ENCODE measurements around the gene PELI3.

The PELI3 gene

GRCh38 chr11:66498506-66498905 is 31.8 kb downstream of the PELI3 start:
- Histone ChIP-seq H3F3A (ENCODE audit: low read depth) (no peaks in the 10 kb centered on the region), H2AFZ (ENCODE audit: low read length) (no peak overlapping the region), H3K36me3 (ENCODE audit: insufficient read depth, low read length) (peaks cover 4% of the 10 kb centered on the region; the same call in 1 of the 2 replicates), H3K27me3 (ENCODE audit: insufficient read depth, low read length, poor library complexity, severe bottlenecking) (no peaks in the 10 kb centered on the region), H3K9me3 (ENCODE audit: insufficient read depth, low read depth, low read length) (no peaks in the 10 kb centered on the region), H3K4me1 (ENCODE audit: insufficient read depth, low read length, poor library complexity, severe bottlenecking) (no peaks in the 10 kb centered on the region), H3K9me2 (replicated peaks; ENCODE audit: low read depth, low read length) (no peaks in the 10 kb centered on the region), H3K9ac (ENCODE audit: low read depth, low read length, poor library complexity, severe bottlenecking) (no peak overlapping the region), H3K4me3 (ENCODE audit: low read length, poor library complexity, severe bottlenecking) (no peak overlapping the region), H3K79me2 (ENCODE audit: insufficient read depth, low read length) (no peaks in the 10 kb centered on the region), H3K4me2 (ENCODE audit: low read depth, low read length, poor library complexity, severe bottlenecking) (no peak overlapping the region), H4K20me1 (ENCODE audit: insufficient read depth, low read length, poor library complexity, severe bottlenecking) (no peaks in the 10 kb centered on the region)
- no peak for TF ChIP-seq CTCF (conservative IDR thresholded peaks at IDR 0.05; ENCODE audit: low read length)
- no peak for TF ChIP-seq EZH2phosphoT487 (IDR thresholded peaks at IDR 0.05; ENCODE audit: borderline replicate concordance)

GRCh38 chr11:66505276-66505816 is 38.6 kb downstream of the PELI3 start:
- Histone ChIP-seq H3K4me1 (ENCODE audit: insufficient read depth, low read length, poor library complexity, severe bottlenecking) (no peaks in the 10 kb centered on the region), H3K79me2 (ENCODE audit: insufficient read depth, low read length) (no peaks in the 10 kb centered on the region), H2AFZ (ENCODE audit: low read length) (no peak overlapping the region), H3K9ac (ENCODE audit: low read depth, low read length, poor library complexity, severe bottlenecking) (no peak overlapping the region), H3K27me3 (ENCODE audit: insufficient read depth, low read length, poor library complexity, severe bottlenecking) (no peaks in the 10 kb centered on the region), H3K36me3 (ENCODE audit: insufficient read depth, low read length) (peaks cover 9% of the 10 kb centered on the region; the same call in 1 of the 2 replicates), H3F3A (ENCODE audit: low read depth) (no peaks in the 10 kb centered on the region), H4K20me1 (ENCODE audit: insufficient read depth, low read length, poor library complexity, severe bottlenecking) (no peaks in the 10 kb centered on the region), H3K4me2 (ENCODE audit: low read depth, low read length, poor library complexity, severe bottlenecking) (no peak overlapping the region), H3K9me2 (replicated peaks; ENCODE audit: low read depth, low read length) (no peaks in the 10 kb centered on the region), H3K4me3 (ENCODE audit: low read length, poor library complexity, severe bottlenecking) (no peak overlapping the region), H3K9me3 (ENCODE audit: insufficient read depth, low read depth, low read length) (no peaks in the 10 kb centered on the region)
- no peak for TF ChIP-seq EZH2phosphoT487 (IDR thresholded peaks at IDR 0.05; ENCODE audit: borderline replicate concordance)
- TF ChIP-seq CTCF (conservative IDR thresholded peaks at IDR 0.05; ENCODE audit: low read length): no peak

- Histone ChIP-seq H3K4me1 (ENCODE audit: insufficient read depth, low read length, poor library complexity, severe bottlenecking) (peaks cover 4% of the 10 kb centered on the region), H3K4me2 (ENCODE audit: low read depth, low read length, poor library complexity, severe bottlenecking) (no peak overlapping the region), H3K4me3 (ENCODE audit: low read length, poor library complexity, severe bottlenecking) (no peak overlapping the region), H3K79me2 (ENCODE audit: insufficient read depth, low read length) (no peaks in the 10 kb centered on the region), H4K20me1 (ENCODE audit: insufficient read depth, low read length, poor library complexity, severe bottlenecking) (no peaks in the 10 kb centered on the region), H3F3A (ENCODE audit: low read depth) (no peaks in the 10 kb centered on the region), H3K36me3 (ENCODE audit: insufficient read depth, low read length) (peaks cover 9% of the 10 kb centered on the region; the same call in 1 of the 2 replicates), H3K27me3 (ENCODE audit: insufficient read depth, low read length, poor library complexity, severe bottlenecking) (no peaks in the 10 kb centered on the region), H3K9me3 (ENCODE audit: insufficient read depth, low read depth, low read length) (no peaks in the 10 kb centered on the region), H2AFZ (ENCODE audit: low read length) (no peak overlapping the region), H3K9ac (ENCODE audit: low read depth, low read length, poor library complexity, severe bottlenecking) (no peak overlapping the region), H3K9me2 (replicated peaks; ENCODE audit: low read depth, low read length) (no peaks in the 10 kb centered on the region)
- no peak for TF ChIP-seq CTCF (conservative IDR thresholded peaks at IDR 0.05; ENCODE audit: low read length)
- no peak for TF ChIP-seq EZH2phosphoT487 (IDR thresholded peaks at IDR 0.05; ENCODE audit: borderline replicate concordance)
Measured at GRCh38 chr11:66509131-66509561, 42.4 kb downstream of the PELI3 start.

All from Loucy (cell line).